Stimulated activated naive CD8-positive, alpha-beta T cell treated with anti-CD3 and anti-CD28 coated beads, Interleukin-15, Interleukin-2, amounts not matched to agents 100 ng/mL and 50 ng/mL, for 24 hours (primary cell): ENCODE data around the gene SLC7A14.

Experiments used
- H3K27ac Mint-ChIP-seq: one replicate; pipeline ENCODE4 v1.8.0; 2021; ENCODE audit warnings: mild to moderate bottlenecking, mixed read lengths
- H3K27me3 Mint-ChIP-seq: one replicate; pipeline ENCODE4 v1.8.0; 2021; ENCODE audit warnings: mixed read lengths
- H3K36me3 Mint-ChIP-seq: one replicate; pipeline ENCODE4 v1.8.0; 2021; ENCODE audit warnings: low read depth, mixed read lengths
- H3K4me1 Mint-ChIP-seq: one replicate; pipeline ENCODE4 v1.8.0; 2021; ENCODE audit warnings: low read depth, mixed read lengths
- H3K4me3 Mint-ChIP-seq: one replicate; pipeline ENCODE4 v1.8.0; 2021; ENCODE audit warnings: mild to moderate bottlenecking, mixed read lengths
- H3K9me3 Mint-ChIP-seq: one replicate; pipeline ENCODE4 v1.8.0; 2021; ENCODE audit warnings: mixed read lengths

SLC7A14 gene

DNA sequence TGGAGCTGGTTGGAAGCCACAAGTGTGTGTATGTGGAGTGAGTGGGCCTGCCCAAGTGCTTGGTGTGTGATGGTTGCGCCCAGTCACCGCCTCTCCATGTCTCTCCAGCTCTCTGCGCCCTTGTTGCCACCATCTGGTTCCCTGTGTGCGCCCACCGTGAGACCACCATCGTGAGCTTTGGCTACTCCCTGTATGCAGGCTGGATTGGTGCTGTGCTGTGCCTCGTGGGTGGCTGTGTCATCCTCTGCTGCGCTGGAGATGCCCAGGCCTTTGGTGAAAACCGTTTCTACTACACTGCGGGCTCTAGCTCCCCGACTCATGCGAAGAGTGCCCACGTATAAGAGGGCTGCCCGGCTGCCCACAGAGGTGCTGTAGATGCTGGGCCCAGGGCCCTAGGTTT lies 153.5 kb downstream of the SLC7A14 start:
- Mint-ChIP-seq H3K9me3 (no peaks in the 10 kb centered on the region), H3K4me1 (peaks cover 26% of the 10 kb centered on the region), H3K27ac (no peak overlapping the region), H3K36me3 (no peaks in the 10 kb centered on the region), H3K4me3 (no peak overlapping the region), H3K27me3 (peaks cover 9% of the 10 kb centered on the region)

DNA sequence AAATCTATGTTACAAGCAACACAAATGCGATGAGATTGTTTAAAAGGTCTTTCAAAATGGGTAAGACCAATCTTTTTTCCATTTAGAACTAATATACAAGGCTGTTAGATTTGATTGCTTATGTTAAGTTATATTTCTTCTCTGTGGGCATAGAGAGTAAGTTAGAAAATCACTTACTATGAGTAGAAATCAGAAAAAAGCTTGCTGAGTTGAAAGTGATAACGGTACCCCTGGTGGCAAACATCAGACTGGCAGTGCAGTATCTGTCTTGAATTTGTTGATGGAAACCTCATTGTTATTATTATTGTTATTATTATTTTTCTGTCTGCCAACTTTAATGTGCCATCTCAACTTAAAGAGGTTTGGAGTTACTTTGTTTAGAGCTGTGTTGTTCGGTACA lies 154.8 kb downstream of the SLC7A14 start:
- Mint-ChIP-seq H3K36me3 (no peaks in the 10 kb centered on the region), H3K4me1 (peaks cover 17% of the 10 kb centered on the region), H3K27ac (no peak overlapping the region), H3K27me3 (peaks cover 9% of the 10 kb centered on the region), H3K4me3 (no peak overlapping the region), H3K9me3 (no peaks in the 10 kb centered on the region)

DNA sequence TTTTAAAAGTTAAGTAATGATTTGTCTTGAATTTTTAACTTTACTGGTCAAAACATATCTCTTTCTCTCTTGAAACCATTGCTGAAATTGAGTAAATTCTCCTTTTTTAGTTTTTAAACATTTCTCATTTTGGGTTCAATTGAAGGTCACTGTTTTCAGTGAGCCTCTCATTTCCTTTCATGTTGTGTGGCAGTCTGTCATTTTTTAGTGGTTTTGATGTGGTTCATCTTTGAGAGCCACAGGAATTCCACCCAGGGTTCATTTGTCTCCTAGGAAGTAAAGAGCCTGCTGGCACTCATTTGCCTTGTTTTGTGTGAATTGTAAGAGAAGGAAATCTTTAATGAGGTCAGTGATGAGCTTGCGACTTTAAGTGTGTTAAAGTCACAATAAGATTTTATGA lies 156.8 kb downstream of the SLC7A14 start:
- H3K9me3 Mint-ChIP-seq = no peaks in the 10 kb centered on the region
- H3K36me3 Mint-ChIP-seq = no peaks in the 10 kb centered on the region
- no peak overlapping the region for H3K27ac Mint-ChIP-seq
- peaks cover 4% of the 10 kb centered on the region for H3K27me3 Mint-ChIP-seq
- H3K4me3 Mint-ChIP-seq = no peak overlapping the region
- peaks cover 17% of the 10 kb centered on the region for H3K4me1 Mint-ChIP-seq

DNA sequence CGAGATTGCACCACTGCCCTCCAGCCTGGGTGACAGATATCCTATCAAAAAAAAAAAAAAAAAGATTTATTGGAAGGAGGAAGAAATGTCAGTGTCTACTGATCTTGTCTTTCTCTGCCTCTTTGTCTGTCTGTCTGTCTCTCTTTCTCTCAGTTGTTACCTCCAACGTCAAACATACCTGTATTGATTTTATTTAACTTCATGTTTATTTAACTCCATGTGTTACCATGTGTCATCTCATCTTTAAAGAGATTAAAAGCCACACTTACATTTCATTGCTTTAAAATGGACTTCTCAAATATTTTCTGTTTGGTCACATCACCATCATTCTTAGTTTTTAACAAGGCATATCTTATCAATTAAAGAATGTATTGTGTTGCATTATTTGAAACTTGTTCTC lies 157.8 kb downstream of the SLC7A14 start:
- Mint-ChIP-seq H3K4me1 (peaks cover 17% of the 10 kb centered on the region), H3K36me3 (no peaks in the 10 kb centered on the region), H3K4me3 (no peak overlapping the region), H3K27ac (no peak overlapping the region), H3K27me3 (peaks cover 4% of the 10 kb centered on the region), H3K9me3 (no peaks in the 10 kb centered on the region)

DNA sequence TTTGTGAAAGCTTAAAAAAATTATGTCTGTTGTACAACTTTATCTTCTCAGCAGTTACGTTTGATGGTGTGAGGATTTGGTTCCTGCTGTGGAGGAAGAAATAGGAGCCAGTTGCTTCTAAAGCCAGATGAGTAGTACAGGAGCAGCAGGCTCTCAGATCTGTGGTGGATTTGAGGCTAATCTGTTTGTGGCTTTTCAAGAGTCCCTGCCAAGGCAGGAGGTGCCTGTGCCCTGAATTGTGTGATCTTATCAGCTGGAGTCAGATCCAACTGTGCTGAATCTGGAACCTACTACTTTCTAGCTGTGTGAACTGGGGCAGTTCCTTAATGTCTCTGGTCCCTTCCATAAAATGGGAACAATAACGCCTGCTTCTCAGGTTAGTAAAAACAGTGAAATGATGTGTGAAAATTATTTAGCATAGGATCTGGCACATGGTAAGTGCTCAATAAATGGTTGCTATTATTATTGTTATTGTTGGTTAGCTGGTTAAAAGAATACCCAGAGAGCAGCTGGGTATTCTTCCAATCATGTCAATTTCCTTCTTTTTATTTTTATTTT lies 159.6 kb downstream of the SLC7A14 start:
- Mint-ChIP-seq H3K27me3 (peaks cover 8% of the 10 kb centered on the region), H3K4me3 (no peak overlapping the region), H3K4me1 (peaks cover 17% of the 10 kb centered on the region), H3K27ac (no peak overlapping the region), H3K36me3 (no peaks in the 10 kb centered on the region), H3K9me3 (no peaks in the 10 kb centered on the region)

DNA sequence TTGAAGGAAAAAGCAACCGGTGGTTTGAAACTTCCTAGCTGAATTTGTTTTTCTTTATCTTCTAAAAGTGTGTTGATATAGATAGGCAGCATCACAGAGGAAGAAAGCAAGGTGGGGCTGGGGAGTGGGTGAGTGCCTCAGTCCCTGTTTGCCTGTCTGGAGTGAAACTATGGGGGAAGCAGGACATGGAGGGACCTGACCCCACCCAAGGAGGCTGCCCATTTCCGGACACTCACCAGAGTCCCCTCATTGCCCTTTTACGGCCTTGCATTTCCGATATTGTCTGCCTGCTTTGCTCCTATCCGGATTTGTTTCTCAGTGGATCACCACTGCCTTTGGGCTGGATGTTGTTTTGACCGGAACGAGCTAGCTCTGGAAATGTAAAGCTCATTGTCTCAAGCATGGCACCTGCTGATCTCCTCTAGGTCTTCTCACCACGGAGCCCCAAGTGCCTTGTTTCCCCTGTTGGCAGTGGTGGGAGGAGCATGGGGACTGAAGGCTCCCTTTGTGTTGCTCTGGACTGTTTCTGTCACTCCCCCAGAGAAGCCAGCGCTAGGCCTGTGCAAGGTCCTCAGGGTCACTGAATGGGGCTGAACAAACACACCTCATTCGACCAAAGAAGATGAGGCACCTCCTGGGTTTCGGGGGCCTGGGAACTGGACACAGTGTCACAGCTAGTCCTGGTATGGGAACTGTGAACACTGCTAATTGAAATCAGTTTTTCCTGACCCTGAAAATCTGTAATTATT lies 160.2 kb downstream of the SLC7A14 start:
- H3K4me3 Mint-ChIP-seq = no peak overlapping the region
- H3K27ac Mint-ChIP-seq = no peak overlapping the region
- peaks cover 17% of the 10 kb centered on the region for H3K4me1 Mint-ChIP-seq
- H3K36me3 Mint-ChIP-seq = no peaks in the 10 kb centered on the region
- peaks cover 10% of the 10 kb centered on the region for H3K27me3 Mint-ChIP-seq
- H3K9me3 Mint-ChIP-seq = no peaks in the 10 kb centered on the region

DNA sequence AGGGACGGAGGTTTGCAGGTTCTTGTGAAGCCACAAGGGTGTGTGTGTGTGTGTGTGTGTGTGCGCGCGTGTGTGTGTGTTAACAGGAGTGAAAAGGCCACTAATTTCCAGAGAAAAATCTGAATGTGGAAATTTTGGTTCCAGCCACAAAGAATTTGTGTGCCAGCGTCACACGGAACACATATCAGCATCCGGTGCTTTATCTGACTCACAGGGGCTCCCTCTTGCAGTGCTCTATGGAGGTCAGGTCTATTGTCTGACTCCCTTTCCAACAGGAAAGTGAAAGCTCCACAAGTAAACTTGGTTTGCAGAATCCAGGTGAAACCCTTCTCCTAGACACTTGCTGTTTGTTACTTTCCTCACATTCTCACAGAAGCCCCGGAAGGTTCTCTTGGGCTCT lies 161.0 kb downstream of the SLC7A14 start:
- Mint-ChIP-seq H3K36me3 (no peaks in the 10 kb centered on the region), H3K4me1 (peaks cover 17% of the 10 kb centered on the region), H3K27ac (no peak overlapping the region), H3K4me3 (no peak overlapping the region), H3K27me3 (peaks cover 18% of the 10 kb centered on the region), H3K9me3 (no peaks in the 10 kb centered on the region)

DNA sequence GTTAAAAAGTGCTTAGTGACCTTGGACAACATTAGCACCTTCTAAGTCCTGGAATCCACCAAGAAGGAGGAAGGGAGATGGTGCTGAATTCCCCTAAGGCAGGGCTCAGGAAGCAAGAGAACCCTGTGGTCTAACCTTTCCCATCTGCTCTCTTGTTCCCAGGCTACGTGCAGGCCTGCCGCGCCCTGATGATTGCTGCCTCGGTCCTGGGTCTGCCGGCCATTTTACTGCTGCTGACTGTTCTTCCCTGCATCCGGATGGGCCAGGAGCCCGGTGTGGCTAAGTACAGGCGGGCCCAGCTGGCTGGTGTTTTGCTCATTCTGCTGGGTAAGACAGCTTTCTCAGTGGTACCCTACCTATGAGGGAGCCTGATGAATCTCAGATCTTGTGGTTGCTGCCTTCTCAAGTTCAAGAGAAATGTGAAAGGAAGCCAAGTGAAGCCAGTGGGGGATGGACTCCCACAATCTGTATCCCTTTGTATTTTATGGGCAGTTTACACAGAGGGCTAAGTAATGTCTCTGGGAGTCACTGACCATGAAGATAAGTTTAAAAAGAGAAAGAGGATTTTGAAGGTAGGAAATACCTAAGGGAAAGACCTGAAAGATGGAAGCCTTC lies 162.8 kb downstream of the SLC7A14 start:
- Mint-ChIP-seq H3K27me3 (peaks cover 28% of the 10 kb centered on the region), H3K4me1 (peaks cover 9% of the 10 kb centered on the region), H3K4me3 (no peak overlapping the region), H3K27ac (no peak overlapping the region), H3K36me3 (no peaks in the 10 kb centered on the region), H3K9me3 (no peaks in the 10 kb centered on the region)

DNA sequence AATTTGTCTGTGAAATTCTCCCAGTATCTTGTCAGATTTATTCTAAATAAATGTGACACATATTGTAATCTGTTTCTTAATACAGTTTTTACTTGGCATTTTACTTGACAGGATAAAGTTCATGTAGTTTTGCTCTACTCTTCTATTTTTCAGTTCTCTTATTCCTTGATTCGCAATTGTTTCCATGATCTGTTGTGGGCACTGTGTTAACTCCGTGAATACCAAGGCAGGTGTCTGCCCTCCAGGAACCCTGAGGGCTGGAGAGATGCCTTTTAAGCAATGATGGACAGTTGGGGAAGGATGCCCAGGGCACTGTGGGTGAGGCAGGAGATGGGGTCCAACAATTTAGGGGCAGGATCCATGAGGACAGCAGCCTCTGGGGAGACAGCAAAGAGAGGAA lies 164.1 kb downstream of the SLC7A14 start:
- H3K36me3 Mint-ChIP-seq = no peaks in the 10 kb centered on the region
- H3K27me3 Mint-ChIP-seq = peaks cover 39% of the 10 kb centered on the region
- no peak overlapping the region for H3K27ac Mint-ChIP-seq
- H3K9me3 Mint-ChIP-seq = no peaks in the 10 kb centered on the region
- H3K4me1 Mint-ChIP-seq = peaks cover 8% of the 10 kb centered on the region
- H3K4me3 Mint-ChIP-seq = no peak overlapping the region

DNA sequence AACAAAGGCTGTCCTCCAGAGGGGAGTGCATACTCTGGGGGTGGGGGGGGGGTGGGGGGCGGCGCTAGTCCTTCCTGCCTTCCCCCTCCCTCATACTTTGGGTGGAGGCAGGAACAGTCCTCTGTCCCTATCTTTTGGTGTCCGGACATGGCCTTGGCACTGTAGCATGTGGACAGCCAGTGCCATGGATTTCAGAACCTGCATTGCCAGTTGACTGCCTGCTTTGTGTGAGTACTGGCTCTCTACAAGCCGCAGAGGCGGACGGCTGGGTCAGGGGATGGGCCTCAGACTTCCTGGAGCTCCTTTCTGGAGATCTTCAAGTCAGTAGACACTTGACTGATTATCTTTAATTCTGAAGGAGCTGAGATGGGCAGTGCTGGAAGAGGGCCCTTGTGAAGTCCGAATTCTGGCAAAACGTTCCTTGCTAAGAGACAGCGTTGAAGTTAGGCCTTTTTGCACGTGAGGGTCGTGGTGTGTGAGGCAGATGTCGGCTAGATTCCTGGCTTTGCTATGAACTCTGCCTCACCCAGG lies 164.7 kb downstream of the SLC7A14 start:
- no peaks in the 10 kb centered on the region for H3K9me3 Mint-ChIP-seq
- H3K27me3 Mint-ChIP-seq = peaks cover 43% of the 10 kb centered on the region
- peaks cover 8% of the 10 kb centered on the region for H3K4me1 Mint-ChIP-seq
- H3K4me3 Mint-ChIP-seq = no peak overlapping the region
- H3K27ac Mint-ChIP-seq = no peak overlapping the region
- no peaks in the 10 kb centered on the region for H3K36me3 Mint-ChIP-seq

DNA sequence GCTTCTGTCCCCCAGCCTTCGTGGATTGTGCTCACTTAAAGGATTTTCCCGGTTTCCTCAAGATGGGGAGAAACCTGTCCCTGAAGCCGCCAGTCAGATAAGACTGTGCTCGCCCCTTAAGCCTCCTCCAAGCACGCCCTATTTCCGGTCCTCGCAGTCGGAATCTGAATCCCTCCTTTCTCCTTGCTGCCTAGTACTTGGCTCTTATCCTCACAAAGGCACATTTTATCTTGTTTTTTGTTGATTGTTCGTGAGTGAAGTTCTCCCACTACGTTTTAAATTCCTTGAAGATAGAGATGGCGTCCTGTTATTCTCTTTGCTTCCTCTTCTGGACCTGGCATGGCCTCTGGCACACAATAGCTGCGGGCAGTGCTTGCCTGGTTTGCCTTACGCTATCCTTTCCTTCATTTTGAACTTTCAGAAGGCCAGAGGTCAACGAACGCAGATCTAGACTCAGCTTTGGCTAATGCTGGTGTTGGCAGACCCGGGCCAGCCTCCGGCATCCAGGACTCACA lies 165.5 kb downstream of the SLC7A14 start:
- Mint-ChIP-seq H3K27me3 (peaks cover 43% of the 10 kb centered on the region), H3K36me3 (no peaks in the 10 kb centered on the region), H3K4me1 (peaks cover 8% of the 10 kb centered on the region), H3K27ac (no peak overlapping the region), H3K9me3 (no peaks in the 10 kb centered on the region), H3K4me3 (no peak overlapping the region)

DNA sequence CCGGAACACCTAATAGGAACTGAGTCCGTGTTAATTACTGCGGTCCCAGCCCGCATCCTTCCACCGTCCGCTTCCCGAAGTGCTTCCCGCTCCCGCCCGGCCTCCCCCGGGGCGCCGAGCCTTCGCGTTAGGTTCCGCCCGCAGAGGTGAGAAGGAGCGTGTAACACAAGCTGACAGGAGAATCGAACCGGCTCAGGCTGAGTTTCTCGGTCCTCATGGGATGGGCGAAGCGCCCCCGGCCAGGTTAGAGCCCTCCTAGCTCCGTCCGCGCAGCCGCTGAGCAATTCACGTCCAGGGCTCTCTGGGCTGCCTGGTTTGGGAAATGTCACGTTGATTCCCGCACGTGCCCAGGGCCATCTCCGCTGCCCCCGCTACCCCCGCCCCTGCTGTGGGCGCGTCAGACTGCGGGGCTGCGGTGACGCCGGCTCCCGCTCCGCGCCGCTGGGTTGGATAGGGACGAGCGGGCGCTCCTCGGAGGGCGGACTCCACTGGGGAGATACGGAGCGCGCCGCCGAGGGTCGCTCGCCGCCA lies 166.3 kb downstream of the SLC7A14 start:
- peaks cover 8% of the 10 kb centered on the region for H3K4me1 Mint-ChIP-seq
- H3K4me3 Mint-ChIP-seq = no peak overlapping the region
- H3K27me3 Mint-ChIP-seq = peaks cover 43% of the 10 kb centered on the region
- no peak overlapping the region for H3K27ac Mint-ChIP-seq
- H3K36me3 Mint-ChIP-seq = no peaks in the 10 kb centered on the region
- H3K9me3 Mint-ChIP-seq = no peaks in the 10 kb centered on the region

DNA sequence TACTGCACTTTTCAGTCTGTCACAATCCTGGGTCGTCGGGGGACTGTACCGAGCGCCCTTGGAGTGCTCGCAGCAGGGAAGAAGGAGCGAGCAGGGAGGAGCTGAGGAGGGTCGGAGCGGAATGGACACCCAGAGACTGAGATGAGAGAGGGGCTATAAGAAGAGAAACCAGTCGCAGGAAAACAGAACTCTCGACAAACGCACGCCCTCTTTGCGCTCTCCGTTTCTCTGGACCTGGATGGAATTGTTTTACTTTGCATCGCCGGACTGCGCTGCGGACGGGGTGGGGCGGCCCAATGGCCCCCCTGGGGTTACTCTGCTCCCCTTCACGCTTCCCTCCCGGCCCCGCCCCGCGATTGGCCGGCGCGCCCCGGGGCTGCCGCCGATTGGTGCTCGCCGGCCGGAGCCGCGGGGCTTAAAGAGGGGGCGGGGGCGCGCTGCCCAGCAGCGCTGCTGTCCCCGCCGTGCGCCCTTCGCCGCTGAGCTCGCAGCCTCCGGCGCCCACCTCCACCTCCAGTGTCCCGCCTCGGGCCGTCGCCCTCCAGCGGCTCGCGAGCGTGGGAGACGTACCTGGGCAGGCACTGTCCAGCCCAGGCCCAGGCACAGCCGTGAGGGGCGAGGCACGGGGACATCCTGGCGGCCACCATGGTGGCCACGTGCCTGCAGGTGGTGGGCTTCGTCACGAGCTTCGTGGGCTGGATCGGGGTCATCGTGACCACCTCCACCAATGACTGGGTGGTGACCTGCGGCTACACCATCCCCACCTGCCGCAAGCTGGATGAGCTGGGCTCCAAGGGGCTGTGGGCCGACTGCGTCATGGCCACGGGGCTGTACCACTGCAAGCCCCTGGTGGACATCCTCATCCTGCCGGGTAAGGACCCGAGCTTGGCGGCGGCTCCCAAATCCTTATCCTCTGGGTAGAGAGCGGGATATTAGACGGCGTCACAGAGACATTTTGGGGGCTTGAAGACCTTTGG lies 167.2 kb downstream of the SLC7A14 start, which contains the start of gene CLDN11:
CLDN11 (plus strand) TSS at position 447 of the 977 bp plus-strand sequence; CDS start at position 646, 199 bp downstream.
- no peaks in the 10 kb centered on the region for H3K36me3 Mint-ChIP-seq
- peaks cover 12% of the 10 kb centered on the region for H3K4me1 Mint-ChIP-seq
- peaks cover 43% of the 10 kb centered on the region for H3K27me3 Mint-ChIP-seq
- H3K9me3 Mint-ChIP-seq = no peaks in the 10 kb centered on the region
- peak within 1 kb of the TSS; percentile 79 for H3K4me3 Mint-ChIP-seq
- H3K27ac Mint-ChIP-seq = no peak within 1 kb of the TSS

DNA sequence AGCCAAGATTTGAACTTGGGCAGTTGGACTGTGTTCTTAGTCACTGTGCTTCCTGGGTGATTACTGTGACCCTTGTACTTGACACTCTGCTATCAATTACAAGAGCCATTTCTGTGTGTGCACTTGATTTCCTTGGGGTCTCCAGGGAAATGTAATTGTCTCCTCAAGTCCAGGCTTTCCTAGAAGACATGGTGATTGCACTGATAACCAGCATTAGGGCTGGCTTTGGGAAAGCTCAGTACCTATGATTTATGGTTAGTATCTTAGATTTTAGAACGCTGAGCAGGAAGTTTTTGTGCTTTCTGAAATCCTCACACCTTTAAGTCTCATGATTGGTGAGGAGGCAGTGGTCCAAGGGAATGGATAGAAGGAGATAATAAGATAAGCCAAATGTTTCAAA lies 168.8 kb downstream of the SLC7A14 start:
- H3K4me1 Mint-ChIP-seq = peaks cover 12% of the 10 kb centered on the region
- no peak overlapping the region for H3K4me3 Mint-ChIP-seq
- no peak overlapping the region for H3K27ac Mint-ChIP-seq
- H3K27me3 Mint-ChIP-seq = peaks cover 43% of the 10 kb centered on the region
- no peaks in the 10 kb centered on the region for H3K36me3 Mint-ChIP-seq
- H3K9me3 Mint-ChIP-seq = no peaks in the 10 kb centered on the region
